ELF-1 (cell line): ENCODE data around the gene PPT1.
"Not testable (repeated sequence)": the region's sequence is repeated elsewhere in the genome, so short reads cannot be mapped to it uniquely, and the experiment has no call there.

Source experiments
- DNase-seq: peaks from one replicate; pipeline ENCODE4 v3.0.0-alpha.2; 2016; ENCODE audit warnings: low read depth, low spot score

PPT1 gene

DNA sequence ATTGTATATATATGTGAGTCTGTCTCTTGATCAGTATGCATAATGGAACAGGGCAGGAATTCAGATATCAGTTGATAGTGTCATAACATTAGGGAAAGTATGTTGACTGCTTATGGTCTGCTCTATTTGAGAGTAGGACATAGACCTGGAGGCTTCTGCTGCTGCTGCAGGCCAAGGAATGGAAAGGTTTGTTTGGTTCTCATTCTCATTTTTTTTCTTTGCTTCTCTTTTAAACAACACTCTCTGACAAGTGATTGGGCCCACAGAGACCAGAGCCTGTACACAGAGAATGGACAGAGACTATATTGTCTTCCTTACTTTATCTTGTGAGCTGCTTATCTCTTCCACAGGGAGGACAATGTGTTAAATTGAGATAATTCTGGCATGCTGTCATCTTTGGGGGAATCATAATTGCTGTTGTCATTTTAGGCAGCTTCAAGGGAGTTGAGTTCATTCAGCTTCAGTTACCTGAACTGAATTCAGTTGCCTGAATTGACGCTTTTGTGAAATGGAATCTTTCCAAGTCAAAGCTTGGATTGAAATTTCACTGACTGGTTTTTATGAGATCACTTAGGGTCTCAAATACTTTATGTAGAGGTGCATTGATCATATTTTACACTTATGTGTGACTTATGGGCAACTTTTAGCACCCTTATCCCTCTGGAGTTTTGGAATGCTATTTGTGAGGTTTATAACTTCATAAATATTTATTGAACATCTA is 39.6 kb downstream of the PPT1 start:
- DNase-seq = no peak

DNA sequence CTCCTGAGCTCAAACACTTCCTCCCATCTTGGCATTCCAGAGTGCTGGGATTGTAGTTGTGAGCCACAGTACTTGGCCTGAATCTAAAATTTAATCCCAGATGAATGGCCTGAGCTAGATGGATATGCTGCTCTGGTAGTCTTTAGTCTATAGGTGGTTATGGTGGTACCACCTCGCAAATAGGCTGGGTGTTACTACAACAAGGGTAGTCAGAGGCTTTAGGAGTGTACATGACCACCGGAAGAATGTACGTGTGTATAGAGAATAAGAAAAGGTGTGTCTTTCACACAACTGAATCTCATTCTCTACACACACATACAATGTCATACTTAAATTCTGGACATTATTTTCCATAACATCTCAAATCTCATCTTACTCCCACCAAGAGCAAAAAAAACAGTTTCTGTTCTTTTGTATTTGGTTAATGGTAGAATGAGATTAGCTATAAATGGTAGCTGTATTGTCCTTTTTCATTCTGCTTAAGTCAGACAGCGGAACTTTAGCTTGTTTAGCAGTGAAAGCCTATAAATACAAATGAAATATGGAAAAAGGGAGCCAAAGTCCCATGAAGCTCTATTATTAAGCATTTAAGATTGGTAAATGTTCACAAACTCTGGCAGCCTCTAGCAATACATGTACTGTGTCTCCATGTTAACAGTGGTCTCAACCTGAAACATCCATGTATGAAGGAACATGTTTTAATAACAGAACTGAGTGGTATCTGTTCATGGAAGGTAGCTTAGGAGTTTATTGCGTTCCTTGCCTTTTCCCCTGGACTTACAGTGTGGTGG is 40.3 kb downstream of the PPT1 start:
- no peak for DNase-seq

DNA sequence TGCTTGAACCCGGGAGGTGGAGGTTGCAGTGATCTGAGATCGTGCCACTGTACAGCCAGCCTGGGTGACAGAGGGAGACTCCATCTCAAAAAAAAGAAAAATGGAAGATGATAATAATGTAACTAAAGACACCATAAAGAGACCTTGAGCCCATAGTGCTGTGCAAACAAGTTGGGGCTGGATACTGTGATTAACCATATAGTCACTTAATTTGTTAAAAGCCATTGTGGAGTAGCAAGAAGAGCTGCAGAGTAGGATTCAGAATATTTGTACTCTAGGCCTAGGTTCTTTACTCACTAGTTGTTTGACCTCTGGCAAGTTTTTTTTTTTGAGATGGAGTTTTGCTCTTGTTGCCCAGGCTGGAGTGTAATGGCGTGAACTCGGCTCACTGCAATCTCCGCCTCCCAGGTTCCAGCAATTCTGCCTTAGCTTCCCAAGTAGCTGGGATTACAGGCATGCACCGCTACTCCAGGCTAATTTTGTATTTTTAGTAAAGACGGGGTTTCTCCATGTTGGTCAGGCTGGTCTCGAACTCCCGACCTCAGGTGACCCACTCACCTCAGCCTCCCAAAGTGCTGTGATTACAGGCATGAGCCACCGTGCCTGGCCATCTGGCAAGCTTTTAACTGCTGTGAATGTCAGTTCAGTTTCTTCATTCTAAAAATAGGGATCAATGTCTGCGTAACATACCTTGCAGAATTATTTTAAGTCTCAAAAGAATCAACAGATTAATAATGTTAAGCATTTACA is 43.7 kb downstream of the PPT1 start:
- no peak for DNase-seq

- no peak for DNase-seq
Measured at GRCh38 chr1:40050863-40051262, 46.2 kb downstream of the PPT1 start.

GRCh38 chr1:40049725-40050124 is 47.3 kb downstream of the PPT1 start:
- DNase-seq = no peak

DNA sequence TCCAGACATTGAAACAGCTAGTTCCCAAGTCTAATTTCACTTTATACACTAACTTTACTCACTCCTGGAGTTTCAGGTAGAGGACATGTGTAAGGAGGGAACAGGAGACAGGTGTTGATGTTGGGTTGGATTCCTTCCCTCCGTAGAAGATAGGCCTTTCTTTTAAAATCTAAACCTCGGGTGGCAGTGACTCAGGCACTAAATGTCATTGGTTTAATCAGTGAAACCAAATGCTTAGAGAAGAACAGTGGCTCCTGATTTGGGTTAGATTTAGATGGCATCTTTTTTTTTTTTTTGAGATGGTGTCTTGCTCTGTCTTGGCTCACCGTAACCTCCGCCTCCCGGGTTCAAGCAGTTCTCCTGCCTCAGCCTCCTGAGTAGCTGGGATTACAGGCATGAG is 49.3 kb downstream of the PPT1 start:
- no peak for DNase-seq

GRCh38 chr1:40047276-40047675 is 49.8 kb downstream of the PPT1 start:
- DNase-seq = no peak

DNA sequence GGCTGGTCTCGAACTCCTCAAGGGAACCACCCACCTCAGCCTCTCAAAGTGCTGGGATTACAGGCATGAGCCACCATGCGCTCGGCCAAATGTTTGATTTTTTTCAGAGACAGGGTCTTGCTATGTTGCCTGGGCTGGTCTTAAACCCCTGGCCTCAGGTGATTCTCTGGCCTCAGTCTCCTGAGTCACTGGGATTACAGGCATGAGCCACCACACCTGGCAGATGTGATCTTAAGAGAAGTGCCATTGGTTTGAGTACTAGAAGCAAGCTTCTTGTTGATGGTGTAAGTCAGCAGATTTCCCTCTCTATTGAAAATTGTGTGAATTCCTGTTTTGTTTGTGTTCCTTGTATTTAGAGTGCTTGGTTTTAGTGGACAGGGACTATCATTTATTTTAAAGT is 51.3 kb downstream of the PPT1 start:
- no peak for DNase-seq

DNA sequence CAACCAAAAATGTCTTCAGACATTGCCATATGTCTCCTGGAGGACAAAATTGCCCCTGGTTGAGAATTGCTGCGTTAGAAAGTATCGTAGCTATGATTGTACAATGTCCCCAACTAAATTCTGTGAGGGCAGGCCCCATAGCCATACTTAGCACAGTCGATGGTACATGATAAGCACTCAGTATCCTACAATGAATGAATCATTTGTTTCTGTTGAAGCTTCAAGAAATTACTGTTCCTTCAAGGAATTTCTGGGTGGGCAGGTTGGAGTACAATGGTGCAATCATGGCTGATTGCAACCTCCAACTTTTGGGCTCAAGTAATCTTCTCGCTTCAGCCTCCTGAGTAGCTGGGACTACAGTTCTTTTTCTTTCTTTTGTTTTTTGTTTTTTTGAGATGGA is 51.9 kb downstream of the PPT1 start:
- DNase-seq = no peak

- no peak for DNase-seq
Measured at GRCh38 chr1:40044110-40044509, 52.9 kb downstream of the PPT1 start.

GRCh38 chr1:40042341-40042740 is 54.7 kb downstream of the PPT1 start:
- no peak for DNase-seq

GRCh38 chr1:40041466-40041838 is 55.6 kb downstream of the PPT1 start:
- DNase-seq = no peak

GRCh38 chr1:40040511-40041465 is 56.3 kb downstream of the PPT1 start, which contains the start of gene CAP1:
CAP1 (plus strand) TSS chr1:40040729; CDS start chr1:40059347, 18,618 bp downstream.
- DNase-seq = peak; percentile 100

GRCh38 chr1:40039757-40040510 is 57.1 kb downstream of the PPT1 start:
- DNase-seq = peak; percentile 87

- no peak for DNase-seq
Measured at GRCh38 chr1:40039245-40039756, 57.8 kb downstream of the PPT1 start.

GRCh38 chr1:40038697-40039096 is 58.4 kb downstream of the PPT1 start:
- DNase-seq = no peak

GRCh38 chr1:40037254-40037653 is 59.8 kb downstream of the PPT1 start:
- DNase-seq = not testable (repeated sequence)

- DNase-seq = no peak
Measured at GRCh38 chr1:40036574-40036973, 60.5 kb downstream of the PPT1 start.

DNA sequence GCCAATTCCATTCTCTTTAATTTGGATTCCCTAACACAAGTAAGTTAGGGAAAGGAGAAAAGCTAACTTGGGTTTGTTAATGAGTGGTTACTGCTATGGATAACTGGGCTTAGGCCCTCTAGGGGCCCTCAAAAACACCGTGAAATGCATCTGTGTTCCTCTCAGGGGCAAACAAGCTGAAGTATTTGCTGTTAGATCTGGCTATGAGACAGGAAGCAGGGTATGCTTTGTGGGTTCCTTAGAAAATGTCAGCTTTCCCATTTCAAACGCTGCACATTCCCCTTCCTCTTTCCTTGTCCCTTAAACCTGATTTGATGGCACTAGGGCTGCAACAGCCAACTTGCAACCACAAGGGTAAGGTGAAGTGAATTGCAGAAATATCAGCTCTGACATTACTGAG is 62.2 kb downstream of the PPT1 start:
- DNase-seq = no peak

GRCh38 chr1:40032240-40032891 is 64.7 kb downstream of the PPT1 start:
- DNase-seq = peak; percentile 18
